Neuronal stem cell (in vitro differentiated cells): ENCODE measurements around the gene LRMDA.

Experiments used
- DNase-seq: peaks from one replicate; pipeline ENCODE4 v3.0.0-alpha.2; 2013; ENCODE audit warnings: low spot score
- H2AFZ ChIP-seq: one replicate; pipeline ENCODE4 v1.6.1; 2013; ENCODE audit warnings: mild to moderate bottlenecking, low read length, inconsistent platforms
- H2AK5ac ChIP-seq: 2 replicates; pipeline ENCODE4 v1.6.1; 2013; ENCODE audit warnings: low read depth, mild to moderate bottlenecking, inconsistent platforms, low read length, moderate library complexity, mixed read lengths
- H2BK120ac ChIP-seq: 2 replicates; pipeline ENCODE4 v1.6.1; 2013; ENCODE audit warnings: low read depth, mild to moderate bottlenecking, inconsistent platforms, low read length, moderate library complexity, mixed read lengths
- H2BK12ac ChIP-seq: one replicate; pipeline ENCODE4 v1.6.1; 2013; ENCODE audit warnings: low read length, inconsistent platforms
- H2BK15ac ChIP-seq: 2 replicates; pipeline ENCODE4 v1.6.1; 2013; ENCODE audit warnings: mild to moderate bottlenecking, low read length, inconsistent platforms, mixed read lengths
- H2BK5ac ChIP-seq: one replicate; pipeline ENCODE4 v1.6.1; 2013; ENCODE audit warnings: inconsistent platforms, mild to moderate bottlenecking, low read length, moderate library complexity
- H3K14ac ChIP-seq: one replicate; pipeline ENCODE4 v1.6.1; 2013; ENCODE audit warnings: low read length, inconsistent platforms
- H3K18ac ChIP-seq: 2 replicates; pipeline ENCODE4 v1.6.1; 2013; ENCODE audit warnings: low read length, inconsistent platforms
- H3K23ac ChIP-seq: 2 replicates; pipeline ENCODE4 v1.6.1; 2013; ENCODE audit warnings: low read depth, mild to moderate bottlenecking, mixed read lengths, low read length, inconsistent platforms; ENCODE audit not compliant: poor library complexity
- H3K27ac ChIP-seq: replicated peaks from 3 replicates; pipeline ENCODE4 v1.5.1; 2013; ENCODE audit warnings: low read length, inconsistent platforms
- H3K27me3 ChIP-seq, 3 experiments: 2 replicates each; pipeline ENCODE4 v1.6.1; 2013; ENCODE audit warnings: low read length in 3 of 3, mild to moderate bottlenecking in 2 of 3, inconsistent platforms in 1 of 3, low read depth in 1 of 3, mixed read lengths in 1 of 3, moderate library complexity in 1 of 3; ENCODE audit not compliant: control insufficient read depth in 3 of 3, insufficient read depth in 3 of 3
- H3K36me3 ChIP-seq, 2 donors: replicated peaks in 1 of 2; 2 replicates each; pipeline ENCODE4 v1.6.1; 2013; ENCODE audit warnings: low read length in 2 of 2; ENCODE audit not compliant: control insufficient read depth in 2 of 2, insufficient read depth in 2 of 2
- H3K4ac ChIP-seq: 2 replicates; pipeline ENCODE4 v1.6.1; 2013; ENCODE audit warnings: inconsistent platforms, mild to moderate bottlenecking, low read length, moderate library complexity
- H3K4me1 ChIP-seq, 2 donors: 1 replicate in 1 of 2; 2 replicates in 1 of 2; pipeline ENCODE4 v1.6.1; 2013; ENCODE audit warnings: low read length in 2 of 2, low read depth in 1 of 2; ENCODE audit not compliant: control insufficient read depth in 2 of 2, insufficient read depth in 1 of 2
- H3K4me2 ChIP-seq: one replicate; pipeline ENCODE4 v1.6.1; 2013; ENCODE audit warnings: mild to moderate bottlenecking, low read length, inconsistent platforms; ENCODE audit not compliant: insufficient read depth, poor library complexity, severe bottlenecking
- H3K4me3 ChIP-seq, 2 donors: 2 replicates each; pipeline ENCODE4 v1.5.1; 2013; ENCODE audit warnings: low read length in 2 of 2, mild to moderate bottlenecking in 2 of 2, inconsistent platforms in 1 of 2, moderate library complexity in 1 of 2
- H3K79me1 ChIP-seq: one replicate; pipeline ENCODE4 v1.6.1; 2013; ENCODE audit warnings: low read depth, mild to moderate bottlenecking, inconsistent platforms, low read length, moderate library complexity
- H3K9ac ChIP-seq: one replicate; pipeline ENCODE4 v1.6.1; 2013; ENCODE audit warnings: mild to moderate bottlenecking, low read depth, low read length, inconsistent platforms; ENCODE audit not compliant: poor library complexity
- H3K9me3 ChIP-seq, 2 donors: replicated peaks in 1 of 2; 2 replicates each; pipeline versions ENCODE3 to v1.6.1; 2013; ENCODE audit warnings: low read length in 2 of 2, mild to moderate bottlenecking in 2 of 2, inconsistent platforms in 1 of 2, low read depth in 1 of 2, mixed read lengths in 1 of 2, moderate library complexity in 1 of 2; ENCODE audit not compliant: control insufficient read depth in 2 of 2, insufficient read depth in 1 of 2
- H4K8ac ChIP-seq: one replicate; pipeline ENCODE4 v1.6.1; 2013; ENCODE audit warnings: low read depth, mild to moderate bottlenecking, inconsistent platforms, low read length, moderate library complexity
- H4K91ac ChIP-seq: one replicate; pipeline ENCODE4 v1.6.1; 2013; ENCODE audit warnings: low read length, low read depth, mild to moderate bottlenecking, inconsistent platforms; ENCODE audit not compliant: poor library complexity
- WGBS, 2 donors: extraction: QIAGEN DNeasy Blood & Tissue Kit; methylation state at CpG; one replicate each; pipeline ENCODE4 v1.1.7; 2013; ENCODE audit warnings: missing lambda C conversion rate in 2 of 2, mixed read lengths in 1 of 2; ENCODE audit not compliant: insufficient read length in 2 of 2, insufficient replicate concordance in 1 of 2; ENCODE audit errors: extremely low coverage in 2 of 2; 5-methylcytosine and 5-hydroxymethylcytosine counted together

The LRMDA gene

DNA sequence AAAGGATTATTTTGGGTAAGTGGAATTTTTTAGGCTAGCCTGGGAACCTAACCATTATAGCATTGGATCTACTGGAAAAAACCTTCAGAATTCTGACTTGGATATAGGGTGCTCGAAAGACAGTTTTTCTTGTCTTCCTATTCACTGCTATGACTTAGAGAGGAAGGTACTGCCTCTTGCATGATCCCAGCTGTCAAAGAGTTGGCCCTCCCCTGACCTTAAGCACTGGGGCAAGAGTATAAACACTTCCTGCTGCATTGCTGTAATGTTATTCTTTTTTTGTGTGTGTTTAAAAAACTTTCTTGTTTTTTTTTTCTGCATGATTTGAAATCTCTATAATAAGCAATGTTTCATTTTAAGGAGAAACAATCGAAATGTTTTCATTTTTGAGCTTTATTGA is 113.0 kb downstream of the LRMDA start:
- Histone ChIP-seq H3K9ac (no peak overlapping the region), H3K79me1 (no peaks in the 10 kb centered on the region), H2AFZ (no peak overlapping the region), H2AK5ac (no peak overlapping the region), H2BK120ac (no peak overlapping the region), H4K91ac (no peak overlapping the region), H4K8ac (no peak overlapping the region), H3K9me3 (no peaks in the 10 kb centered on the region), H3K4me1 (peaks cover 25 to 56% of the 10 kb centered on the region in 2 donors), H3K4me3 (no peak overlapping the region), H3K36me3 (no peaks in the 10 kb centered on the region), H3K18ac (no peak overlapping the region), H3K23ac (no peak overlapping the region), H3K14ac (no peak overlapping the region), H3K4ac (no peak overlapping the region), H2BK12ac (no peak overlapping the region), H2BK5ac (no peak overlapping the region), H2BK15ac (no peak overlapping the region), H3K4me2 (no peak overlapping the region), H3K27me3 (no peaks in the 10 kb centered on the region), H3K27ac (no peak overlapping the region)
- no CpG with 5 or more reads among the region's 2 CpGs for WGBS, 2 donors
- DNase-seq, result no peak

DNA sequence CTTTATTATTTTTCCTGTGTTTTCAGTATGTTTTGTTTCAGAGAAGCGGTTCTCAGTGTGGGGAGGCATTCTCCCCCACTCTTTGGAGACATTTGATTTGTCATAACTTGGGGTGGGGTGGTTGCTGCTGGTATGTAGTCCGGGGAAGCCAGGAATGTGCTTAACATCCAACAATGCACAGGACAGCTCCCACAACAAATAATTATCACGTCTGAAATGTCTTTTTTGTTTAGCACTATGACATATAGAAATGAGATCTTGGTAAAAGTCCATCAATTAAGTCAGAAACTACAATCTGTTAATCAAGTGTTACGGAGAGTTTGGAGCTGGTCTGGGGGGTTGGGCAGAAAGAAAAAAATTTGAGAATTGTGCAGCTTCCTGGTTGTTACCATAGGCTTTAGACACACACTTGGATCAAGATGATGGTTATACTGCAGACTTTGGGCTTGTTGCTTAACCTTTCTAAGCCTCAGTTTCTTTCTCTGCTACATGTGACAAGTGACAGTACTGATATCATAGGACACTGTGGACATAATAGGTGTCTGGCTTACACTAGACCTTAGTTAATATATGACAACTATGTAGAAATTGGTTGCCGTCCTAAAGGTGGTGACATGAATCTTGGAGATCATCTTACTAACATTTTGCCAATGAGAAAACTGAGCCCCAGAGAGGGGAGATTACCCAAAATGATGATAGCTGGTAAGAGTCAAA is 113.7 kb downstream of the LRMDA start:
- DNase-seq, result no peak
- no peak overlapping the region for H3K14ac ChIP-seq
- no peaks in the 10 kb centered on the region for H3K9me3 ChIP-seq
- H3K4me3 ChIP-seq, result no peak overlapping the region
- no peak overlapping the region for H2BK120ac ChIP-seq
- H2BK12ac ChIP-seq, result no peak overlapping the region
- no peak overlapping the region for H3K9ac ChIP-seq
- H2AFZ ChIP-seq, result no peak overlapping the region
- H3K27me3 ChIP-seq, result no peaks in the 10 kb centered on the region
- peaks cover 24 to 54% of the 10 kb centered on the region in 2 donors for H3K4me1 ChIP-seq
- H3K79me1 ChIP-seq, result no peaks in the 10 kb centered on the region
- H3K4ac ChIP-seq, result no peak overlapping the region
- no peak overlapping the region for H2BK5ac ChIP-seq
- H3K4me2 ChIP-seq, result no peak overlapping the region
- H2BK15ac ChIP-seq, result no peak overlapping the region
- no peak overlapping the region for H3K27ac ChIP-seq
- WGBS, 2 donors, result no CpG with 5 or more reads among the region's 5 CpGs
- H3K18ac ChIP-seq, result no peak overlapping the region
- no peak overlapping the region for H2AK5ac ChIP-seq
- H4K8ac ChIP-seq, result no peak overlapping the region
- H3K23ac ChIP-seq, result no peak overlapping the region
- H4K91ac ChIP-seq, result no peak overlapping the region
- no peaks in the 10 kb centered on the region for H3K36me3 ChIP-seq

DNA sequence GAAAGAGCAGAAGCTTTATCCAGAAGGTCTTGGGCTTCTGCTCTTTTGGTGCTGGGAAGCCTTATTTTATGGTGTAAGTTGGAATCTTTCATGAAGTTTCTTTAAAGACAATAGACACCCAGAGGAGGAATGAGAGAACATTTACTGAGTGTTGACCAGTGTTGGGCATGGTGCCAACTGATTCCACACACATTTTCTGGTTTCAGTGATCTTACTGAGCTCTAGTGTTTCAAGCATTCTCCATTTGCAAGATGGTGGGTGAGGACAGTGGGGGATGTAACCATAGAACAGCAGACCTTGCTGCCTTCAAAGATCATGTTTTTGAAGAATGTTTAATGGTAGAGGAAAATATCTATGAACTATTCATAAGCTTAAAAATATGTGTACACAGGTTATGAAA is 114.6 kb downstream of the LRMDA start:
- no peak overlapping the region for H2BK5ac ChIP-seq
- no peak overlapping the region for H2BK120ac ChIP-seq
- H3K4ac ChIP-seq, result no peak overlapping the region
- H3K79me1 ChIP-seq, result no peaks in the 10 kb centered on the region
- no peak overlapping the region for H3K14ac ChIP-seq
- no peak overlapping the region for H3K4me2 ChIP-seq
- H4K91ac ChIP-seq, result no peak overlapping the region
- H3K27ac ChIP-seq, result no peak overlapping the region
- no peaks in the 10 kb centered on the region for H3K27me3 ChIP-seq
- no peak overlapping the region for H2AFZ ChIP-seq
- no peaks in the 10 kb centered on the region for H3K36me3 ChIP-seq
- H3K9ac ChIP-seq, result no peak overlapping the region
- no peak overlapping the region for H2AK5ac ChIP-seq
- no peak overlapping the region for H3K18ac ChIP-seq
- no peak overlapping the region for H3K23ac ChIP-seq
- no peak for DNase-seq
- H2BK15ac ChIP-seq, result no peak overlapping the region
- peaks cover 20 to 45% of the 10 kb centered on the region in 2 donors for H3K4me1 ChIP-seq
- no peak overlapping the region for H3K4me3 ChIP-seq
- H4K8ac ChIP-seq, result no peak overlapping the region
- no peak overlapping the region for H2BK12ac ChIP-seq
- no peaks in the 10 kb centered on the region for H3K9me3 ChIP-seq

DNA sequence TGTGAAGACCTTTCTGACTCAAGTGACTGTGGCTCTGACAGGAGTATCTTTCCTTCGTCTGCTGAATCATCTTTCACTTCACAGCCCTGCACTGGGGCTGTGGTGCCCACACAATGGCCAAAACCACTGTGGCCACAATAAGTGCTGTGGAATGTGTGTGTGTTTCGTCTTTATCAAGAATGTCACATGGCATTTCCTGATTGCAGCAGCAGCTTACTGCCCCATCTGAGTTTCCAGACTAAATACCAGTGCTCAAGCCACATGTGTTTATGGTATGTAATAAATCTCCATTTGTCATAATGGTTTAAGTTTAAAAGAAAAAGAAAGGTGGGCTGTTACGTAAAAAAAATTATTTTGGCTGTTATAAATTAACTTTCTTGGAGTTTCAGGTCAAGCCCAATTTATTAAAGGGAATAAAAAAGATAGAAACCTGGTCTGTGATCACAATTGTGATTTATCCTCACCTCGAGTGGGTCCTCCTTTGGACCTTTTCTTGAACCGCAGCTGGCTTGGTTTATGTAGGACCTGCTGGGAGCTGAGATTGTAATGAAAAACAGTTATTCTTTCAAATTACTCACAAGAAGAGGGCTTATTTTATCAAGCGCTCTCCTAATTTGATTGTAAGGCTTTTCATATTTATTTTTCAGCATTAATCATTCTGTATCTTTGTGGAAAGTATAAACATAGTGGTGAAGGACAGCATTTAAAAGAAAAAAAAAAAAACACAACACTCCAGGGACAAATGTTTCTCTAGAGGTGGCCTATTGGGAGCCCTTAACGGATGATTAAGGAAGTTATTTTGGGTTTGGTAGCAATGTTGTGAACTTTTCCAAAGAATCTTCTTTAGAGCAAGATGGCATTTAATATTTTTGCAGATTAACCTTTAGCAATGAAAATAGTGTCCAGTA is 116.2 kb downstream of the LRMDA start:
- Histone ChIP-seq H2AK5ac (no peak overlapping the region), H3K4ac (no peak overlapping the region), H2AFZ (no peak overlapping the region), H3K4me2 (no peak overlapping the region), H2BK12ac (no peak overlapping the region), H3K23ac (no peak overlapping the region), H3K27ac (no peak overlapping the region), H4K91ac (no peak overlapping the region), H3K36me3 (no peaks in the 10 kb centered on the region), H3K18ac (no peak overlapping the region), H3K4me3 (no peak overlapping the region), H4K8ac (no peak overlapping the region), H3K9me3 (peaks cover 1 to 5% of the 10 kb centered on the region in 2 donors), H2BK5ac (no peak overlapping the region), H3K27me3 (no peaks in the 10 kb centered on the region), H3K4me1 (peaks cover 17 to 30% of the 10 kb centered on the region in 2 donors), H3K14ac (no peak overlapping the region), H2BK120ac (no peak overlapping the region), H3K79me1 (no peaks in the 10 kb centered on the region), H2BK15ac (no peak overlapping the region), H3K9ac (no peak overlapping the region)
- 100% methylated on average over 1 of the region's 7 CpGs; no CpG with 5 or more reads in 1 of the 2 donors for WGBS, 2 donors
- no peak for DNase-seq
